Endothelial cell of umbilical vein (primary cell): Measurements from ENCODE around the gene ITPKB. TPM values are rescaled to one million over a fixed set of nuclear protein-coding genes. Genes with fewer than 3 reads are reported as not detected.

Experiments used
- BruUV-seq: library from RNA; stranded (reverse); fragments of 400-500 nt; replicated peaks from 2 replicates; lab custom pipeline; 2021; lab: Mats Ljungman, UMichigan
- CTCF ChIA-PET: fragments of 300-600, 350-600 bp; sonication (Branson Sonifier 250); formaldehyde crosslinking; loops from one replicate; lab custom pipeline; 2021; ENCODE audit warnings: antibody characterized with exemption, inconsistent platforms; lab: Charles Lee
- POLR2A ChIA-PET: fragments of 300-600, 350-600 bp; sonication (Branson Sonifier 250); formaldehyde crosslinking; loops from one replicate; lab custom pipeline; 2021; ENCODE audit warnings: antibody characterized with exemption, inconsistent platforms; lab: Charles Lee
- DNase-seq: peaks from one replicate; pipeline ENCODE4 v3.0.0-alpha.2; 2011; ENCODE audit warnings: low read depth, low spot score
- FAIRE-seq: peaks from 2 replicates; lab custom pipeline; 2011; peaks lifted over from hg19 to GRCh38; lab: Jason Lieb, UNC
- H2AFZ ChIP-seq: 2 replicates; pipeline ENCODE4 v1.6.0; 2012; ENCODE audit warnings: low read depth, low read length, control low read depth, inconsistent platforms
- H3K27ac ChIP-seq: 2 replicates; pipeline ENCODE4 v1.5.1; 2011; ENCODE audit warnings: low read depth, mild to moderate bottlenecking, control low read depth, low read length, moderate library complexity; ENCODE audit not compliant: insufficient read depth
- H3K27me3 ChIP-seq, 2 experiments: 2 replicates each; pipeline versions ENCODE4 v1.6.0 to v1.6.1; 2011; ENCODE audit warnings: low read length in 2 of 2, mixed read lengths in 1 of 2; ENCODE audit not compliant: control insufficient read depth in 2 of 2, insufficient read depth in 2 of 2
- H3K36me3 ChIP-seq, 2 experiments: 2 replicates in 1 of 2; 3 replicates in 1 of 2; pipeline ENCODE4 v1.5.1; 2011; ENCODE audit warnings: low read length in 2 of 2, mild to moderate bottlenecking in 1 of 2, moderate library complexity in 1 of 2; ENCODE audit not compliant: control insufficient read depth in 2 of 2, insufficient read depth in 2 of 2; ENCODE audit errors: extremely low read depth in 1 of 2
- H3K4me1 ChIP-seq: 3 replicates; pipeline ENCODE4 v1.5.1; 2011; ENCODE audit warnings: mild to moderate bottlenecking, low read length; ENCODE audit not compliant: control insufficient read depth, insufficient read depth; ENCODE audit errors: extremely low read depth
- H3K4me2 ChIP-seq: 2 replicates; pipeline ENCODE4 v1.6.1; 2011; ENCODE audit warnings: low read length, control low read depth, mixed read lengths; ENCODE audit not compliant: insufficient read depth
- H3K4me3 ChIP-seq, 3 experiments: fragments of 200-600 bp in 1 of 3; sonication (generic), shearing (Covaris generic) in 1 of 3; replicated peaks in 1 of 3; 2 replicates each; pipeline ENCODE4 v1.5.1; 2011 to 2016; ENCODE audit warnings: control low read depth in 3 of 3, low read length in 3 of 3, mild to moderate bottlenecking in 2 of 3, inconsistent platforms in 1 of 3, low read depth in 1 of 3, moderate library complexity in 1 of 3; ENCODE audit not compliant: insufficient read depth in 1 of 3
- H3K79me2 ChIP-seq: 2 replicates; pipeline ENCODE4 v1.6.0; 2012; ENCODE audit warnings: low read length, inconsistent platforms; ENCODE audit not compliant: control insufficient read depth, insufficient read depth
- H3K9ac ChIP-seq: replicated peaks from 2 replicates; pipeline ENCODE3; 2011; ENCODE audit warnings: low read length, control low read depth; ENCODE audit not compliant: insufficient read depth; ENCODE audit errors: extremely low read depth
- H3K9me1 ChIP-seq: replicated peaks from 3 replicates; pipeline ENCODE4 v1.6.0; 2011; ENCODE audit warnings: mild to moderate bottlenecking, low read length; ENCODE audit not compliant: control insufficient read depth, insufficient read depth; ENCODE audit errors: extremely low read depth
- H3K9me3 ChIP-seq: replicated peaks from 2 replicates; pipeline ENCODE4 v1.5.1; 2012; ENCODE audit warnings: low read length, inconsistent platforms; ENCODE audit not compliant: control insufficient read depth, insufficient read depth
- H4K20me1 ChIP-seq: replicated peaks from 2 replicates; pipeline ENCODE3; 2011; ENCODE audit warnings: mild to moderate bottlenecking, low read length; ENCODE audit not compliant: control insufficient read depth, insufficient read depth; ENCODE audit errors: extremely low read depth
- FOS ChIP-seq: IDR thresholded peaks from 2 replicates; pipeline ENCODE4 v1.6.1; 2011; ENCODE audit warnings: mild to moderate bottlenecking, low read length, moderate library complexity, borderline replicate concordance; ENCODE audit not compliant: insufficient read depth
- GATA2 ChIP-seq: IDR thresholded peaks from 2 replicates; pipeline ENCODE4 v1.7.0; 2011; ENCODE audit warnings: low read depth, mild to moderate bottlenecking, moderate library complexity, mixed read lengths, low read length; ENCODE audit not compliant: insufficient read length, insufficient read depth
- JUN ChIP-seq: IDR thresholded peaks from 2 replicates; pipeline ENCODE4 v1.6.1; 2011; ENCODE audit warnings: borderline replicate concordance, low read depth; ENCODE audit not compliant: insufficient read length, insufficient read depth
- MYC ChIP-seq: IDR thresholded peaks from one replicate; pipeline ENCODE4 v1.6.1; 2011; ENCODE audit warnings: mild to moderate bottlenecking, low read depth, low read length
- POLR2A ChIP-seq: IDR thresholded peaks from 2 replicates; pipeline ENCODE4 v1.6.1; 2012; ENCODE audit warnings: low read depth, mild to moderate bottlenecking, control low read depth, low read length
- POLR2AphosphoS5 ChIP-seq: IDR thresholded peaks from 2 replicates; pipeline ENCODE4 v1.6.1; 2012; ENCODE audit warnings: low read depth, mild to moderate bottlenecking, control low read depth, low read length, moderate library complexity; ENCODE audit not compliant: insufficient read depth
- dilution Hi-C: fragments of 300-500 bp; cut with MboI; formaldehyde crosslinking; loops from one replicate; pipeline ENCODE4 v1.15.0; 2019; ENCODE audit warnings: low sequenced_read_pairs; ENCODE audit not compliant: extremely low pct_ligation_motif_present
- intact Hi-C: fragments of 100-400 bp; cut with micrococcal nuclease; formaldehyde crosslinking; loops from one replicate; pipeline ENCODE4 v1.10.0; 2022
- polyA plus RNA-seq, 4 experiments: library from polyadenylated mRNA; depleted of rRNA in 3 of 4; stranded (reverse) in 3 of 4; unstranded in 1 of 4; fragments of >200 nt; gene quantifications; 2 replicates each; pipeline versions ENCODE4 v1.2.1 to v1.2.3, GENCODE V29; 2011 to 2012; ENCODE audit warnings: missing spikeins in 1 of 4
- total RNA-seq: library from RNA; stranded (reverse); gene quantifications from 2 replicates; pipeline ENCODE4 v1.2.3, GENCODE V29; 2021
- TF ChIP-seq, protein P1 (sequence below): IDR thresholded peaks from 2 replicates; pipeline ENCODE4 v1.6.1; 2011; ENCODE audit not compliant: insufficient read depth, insufficient read length

Gene ITPKB
- total and polyA plus RNA-seq, 2 donors (not counting 3 experiments of a cell fraction or from before 2014, with no cell fraction given): 7.7 to 34.8 TPM

DNA sequence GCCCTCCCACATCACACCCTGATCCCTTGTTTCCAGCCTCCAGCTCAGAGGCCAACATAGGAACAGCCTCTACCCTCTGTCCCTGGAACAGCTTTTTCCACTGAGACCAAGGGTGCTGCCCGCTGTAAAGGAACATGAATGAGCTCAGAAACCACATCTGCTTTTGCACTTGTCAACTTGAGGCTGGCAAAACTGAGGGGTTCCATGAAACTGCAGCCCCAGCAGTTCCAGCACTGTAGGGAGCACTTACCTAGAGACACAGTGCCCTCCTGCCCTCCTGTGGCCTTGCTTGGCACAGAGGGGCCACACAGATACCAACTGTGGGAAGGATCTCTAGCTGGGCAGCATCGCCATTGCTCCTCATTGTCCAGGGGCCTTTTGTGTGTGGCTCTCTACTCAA lies 51.7 kb downstream of the ITPKB start:
- dilution Hi-C loops: no loop called here
- Histone ChIP-seq H2AFZ (no peak overlapping the region), H3K27me3 (no peaks in the 10 kb centered on the region), H3K9me1 (no peaks in the 10 kb centered on the region), H3K36me3 (no peaks in the 10 kb centered on the region), H3K4me3 (no peak overlapping the region), H4K20me1 (no peaks in the 10 kb centered on the region), H3K79me2 (no peaks in the 10 kb centered on the region), H3K9me3 (no peaks in the 10 kb centered on the region), H3K4me1 (peaks cover 14% of the 10 kb centered on the region), H3K9ac (no peak overlapping the region), H3K27ac (no peak overlapping the region), H3K4me2 (no peak overlapping the region)
- ChIA-PET CTCF (interaction anchor here (1.2 to 1.6 kb wide), 3 partner anchors 10 to 141 kb away, joined by 3 to 5 read pairs (median 3); no protein-coding TSS in a partner anchor), POLR2A (no interaction called here)
- DNase-seq (no peak), FAIRE-seq (no peak)
- intact Hi-C loops: no loop called here
- TF ChIP-seq POLR2AphosphoS5 (no peak), FOS (no peak), MYC (no peak), POLR2A (no peak), JUN (no peak), GATA2 (no peak)
- TF ChIP-seq, protein P1, sequence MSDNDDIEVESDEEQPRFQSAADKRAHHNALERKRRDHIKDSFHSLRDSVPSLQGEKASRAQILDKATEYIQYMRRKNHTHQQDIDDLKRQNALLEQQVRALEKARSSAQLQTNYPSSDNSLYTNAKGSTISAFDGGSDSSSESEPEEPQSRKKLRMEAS: no peak
- no TSS peak for BruUV-seq
